GM12892 (cell line): ENCODE results near the gene ZBTB7C.

Experiments used
- DNase-seq: peaks from one replicate; pipeline ENCODE4 v3.0.0; 2011; ENCODE audit not compliant: insufficient read length
- FAIRE-seq: peaks from 2 replicates; lab custom pipeline; 2011; peaks lifted over from hg19 to GRCh38; lab: Jason Lieb, UNC
- POLR2A ChIP-seq: IDR thresholded peaks from 2 replicates; pipeline ENCODE4 v1.6.1; 2011; ENCODE audit warnings: low read depth, low read length, control low read depth
- POLR2AphosphoS5 ChIP-seq: IDR thresholded peaks from 2 replicates; pipeline ENCODE4 v1.6.1; 2011; ENCODE audit warnings: low read depth, low read length, control low read depth
- TAF1 ChIP-seq: IDR thresholded peaks from 2 replicates; pipeline ENCODE4 v1.6.1; 2011; ENCODE audit warnings: low read depth, mild to moderate bottlenecking, control low read depth, low read length, borderline replicate concordance

ZBTB7C gene

GRCh38 chr18:48048251-48048650 lies 360.9 kb downstream of the ZBTB7C start:
- DNase-seq (no peak), FAIRE-seq (no peak)
- no peak for TF ChIP-seq TAF1

GRCh38 chr18:48046843-48047242 lies 362.3 kb downstream of the ZBTB7C start:
- TF ChIP-seq TAF1 (no peak), POLR2AphosphoS5 (no peak), POLR2A (no peak)
- FAIRE-seq (no peak), DNase-seq (no peak)

- DNase-seq (no peak), FAIRE-seq (no peak)
- TF ChIP-seq POLR2A (no peak), TAF1 (no peak), POLR2AphosphoS5 (no peak)
Observed at GRCh38 chr18:48045744-48046143, 363.4 kb downstream of the ZBTB7C start.

GRCh38 chr18:48044944-48045343 lies 364.2 kb downstream of the ZBTB7C start:
- TF ChIP-seq POLR2A (no peak), POLR2AphosphoS5 (no peak)

GRCh38 chr18:48043166-48043565 lies 366.0 kb downstream of the ZBTB7C start:
- no peak for DNase-seq
- no peak for TF ChIP-seq TAF1
- no peak for TF ChIP-seq POLR2AphosphoS5
- TF ChIP-seq POLR2A = no peak
- FAIRE-seq = no peak

More at GRCh38 chr18:48044944-48045343, 364.2 kb downstream of the ZBTB7C start:
- no peak for FAIRE-seq
- DNase-seq = no peak

GRCh38 chr18:48042431-48042830 lies 366.8 kb downstream of the ZBTB7C start:
- DNase-seq = no peak
- no peak for TF ChIP-seq TAF1
- TF ChIP-seq POLR2AphosphoS5 = no peak
- FAIRE-seq = no peak

- FAIRE-seq = no peak
- no peak for TF ChIP-seq POLR2A
- no peak for TF ChIP-seq TAF1
- no peak for TF ChIP-seq POLR2AphosphoS5
- DNase-seq = no peak
Observed at GRCh38 chr18:48040457-48041110, 368.6 kb downstream of the ZBTB7C start.

- no peak for DNase-seq
- TF ChIP-seq POLR2AphosphoS5 (no peak), TAF1 (no peak), POLR2A (no peak)
- FAIRE-seq = no peak
Observed at GRCh38 chr18:48039769-48040215, 369.4 kb downstream of the ZBTB7C start.

GRCh38 chr18:48038636-48039035 lies 370.5 kb downstream of the ZBTB7C start:
- TF ChIP-seq POLR2A (no peak), POLR2AphosphoS5 (no peak), TAF1 (no peak)
- DNase-seq (no peak), FAIRE-seq (no peak)

GRCh38 chr18:48037481-48038271 lies 371.5 kb downstream of the ZBTB7C start:
- FAIRE-seq (no peak), DNase-seq (no peak)
- TF ChIP-seq TAF1 (no peak), POLR2A (no peak), POLR2AphosphoS5 (no peak)

GRCh38 chr18:48036641-48037421 lies 372.4 kb downstream of the ZBTB7C start:
- no peak for FAIRE-seq
- no peak for DNase-seq
- no peak for TF ChIP-seq POLR2AphosphoS5
- no peak for TF ChIP-seq POLR2A
- no peak for TF ChIP-seq TAF1
